MCF 10A (cell line): ENCODE data around the gene MYL5. TPM values are rescaled to one million over a fixed set of nuclear protein-coding genes. Genes with fewer than 3 reads are reported as not detected.
"Not testable (repeated sequence)": the region's sequence is repeated elsewhere in the genome, so short reads cannot be mapped to it uniquely, and the experiment has no call there.

Source experiments
- BruUV-seq: library from RNA; stranded (reverse); fragments of 400-500 nt; replicated peaks from 2 replicates; lab custom pipeline; 2021; lab: Mats Ljungman, UMichigan
- CTCF ChIA-PET: fragments of 300-600 bp; sonication (Branson Sonifier 250); formaldehyde crosslinking; extraction: SDS; loops from one replicate; lab custom pipeline; 2021; ENCODE audit warnings: antibody characterized with exemption, inconsistent platforms; lab: Yijun Ruan, JAX
- POLR2A ChIA-PET: fragments of 300-600, 350-650 bp; sonication (Branson Sonifier 250); formaldehyde crosslinking; extraction: SDS; loops from one replicate; lab custom pipeline; 2020; ENCODE audit warnings: antibody characterized with exemption, inconsistent platforms; lab: Yijun Ruan, JAX
- DNase-seq: peaks from one replicate; pipeline ENCODE4 v3.0.0-alpha.2; 2018; ENCODE audit not compliant: unreplicated experiment
- H3K27ac Mint-ChIP-seq: one replicate; pipeline ENCODE4 v1.8.0; 2022; ENCODE audit warnings: mild to moderate bottlenecking, low read depth, mixed read lengths; ENCODE audit not compliant: unreplicated experiment
- H3K27me3 Mint-ChIP-seq: one replicate; pipeline ENCODE4 v1.8.0; 2022; ENCODE audit warnings: mixed read lengths; ENCODE audit not compliant: insufficient read depth, unreplicated experiment
- H3K36me3 Mint-ChIP-seq: one replicate; pipeline ENCODE4 v1.8.0; 2022; ENCODE audit warnings: mild to moderate bottlenecking, moderate library complexity, mixed read lengths; ENCODE audit not compliant: insufficient read depth, unreplicated experiment
- H3K4me1 Mint-ChIP-seq: one replicate; pipeline ENCODE4 v1.8.0; 2022; ENCODE audit warnings: mixed read lengths; ENCODE audit not compliant: insufficient read depth, unreplicated experiment
- H3K4me3 Mint-ChIP-seq: one replicate; pipeline ENCODE4 v1.8.0; 2022; ENCODE audit warnings: mild to moderate bottlenecking, moderate library complexity, mixed read lengths; ENCODE audit not compliant: unreplicated experiment
- H3K9me3 Mint-ChIP-seq: one replicate; pipeline ENCODE4 v1.8.0; 2022; ENCODE audit warnings: mixed read lengths; ENCODE audit not compliant: unreplicated experiment
- CTCF ChIP-seq: fragments of 200-600 bp; IDR thresholded peaks from one replicate; pipeline ENCODE4 v1.8.0; 2022; ENCODE audit warnings: antibody characterized with exemption, mild to moderate bottlenecking; ENCODE audit not compliant: unreplicated experiment
- intact Hi-C: fragments of 100-400 bp; cut with micrococcal nuclease; formaldehyde crosslinking; loops from 2 replicates; pipeline ENCODE4 v1.14.1; 2022
- total RNA-seq: library from RNA; stranded (reverse); gene quantifications from 2 replicates; pipeline ENCODE4 v1.2.3, GENCODE V29; 2022

Gene MYL5
- total RNA-seq, 1 experiment from 2014 or later, result 32.9 TPM

GRCh38 chr4:634599-634985 lies 39.8 kb upstream of the MYL5 start:
- no peak for DNase-seq
- Mint-ChIP-seq H3K4me3 (no peak overlapping the region), H3K27ac (no peak overlapping the region), H3K4me1 (no peaks in the 10 kb centered on the region), H3K36me3 (no peaks in the 10 kb centered on the region), H3K9me3 (no peaks in the 10 kb centered on the region), H3K27me3 (peaks cover 54% of the 10 kb centered on the region)
- POLR2A ChIA-PET, result no interaction called here
- CTCF ChIA-PET, result interaction anchor here (0.5 to 1.2 kb wide), 2 partner anchors 15 to 243 kb away, joined by 3 to 4 read pairs; no protein-coding TSS in a partner anchor
- TF ChIP-seq CTCF, result no peak
- intact Hi-C loops, result no loop called here
- BruUV-seq, result no TSS peak

GRCh38 chr4:635066-635835 lies 39.1 kb upstream of the MYL5 start:
- CTCF ChIA-PET, H3K4me1 Mint-ChIP-seq, H3K27ac Mint-ChIP-seq, POLR2A ChIA-PET, H3K9me3 Mint-ChIP-seq, intact Hi-C loops, H3K36me3 Mint-ChIP-seq, DNase-seq, BruUV-seq, H3K4me3 Mint-ChIP-seq: not testable (repeated sequence)
- peaks cover 49% of the 10 kb centered on the region for H3K27me3 Mint-ChIP-seq

- intact Hi-C loops, result no loop called here
- H3K4me1 Mint-ChIP-seq, result no peaks in the 10 kb centered on the region
- BruUV-seq, result no TSS peak
- no peak for TF ChIP-seq CTCF
- H3K9me3 Mint-ChIP-seq, result no peaks in the 10 kb centered on the region
- ChIA-PET POLR2A (no interaction called here), CTCF (no interaction called here)
- H3K36me3 Mint-ChIP-seq, result no peaks in the 10 kb centered on the region
- H3K27me3 Mint-ChIP-seq, result peaks cover 49% of the 10 kb centered on the region
- H3K27ac Mint-ChIP-seq, result no peak overlapping the region
- DNase-seq, result no peak
- no peak overlapping the region for H3K4me3 Mint-ChIP-seq
Measured at GRCh38 chr4:635851-636627, 38.3 kb upstream of the MYL5 start.

GRCh38 chr4:636628-637159 lies 37.6 kb upstream of the MYL5 start:
- TF ChIP-seq CTCF, result no peak
- Mint-ChIP-seq H3K36me3 (no peaks in the 10 kb centered on the region), H3K27ac (no peak overlapping the region), H3K4me3 (no peak overlapping the region), H3K4me1 (no peaks in the 10 kb centered on the region), H3K9me3 (no peaks in the 10 kb centered on the region), H3K27me3 (peaks cover 44% of the 10 kb centered on the region)
- DNase-seq, result no peak
- BruUV-seq, result no TSS peak
- intact Hi-C loops, result no loop called here
- ChIA-PET POLR2A (no interaction called here), CTCF (no interaction called here)
